Measurements from ENCODE around the gene VGLL4. TPM values are rescaled to one million over a fixed set of nuclear protein-coding genes. Genes with fewer than 3 reads are reported as not detected.
"Not testable (repeated sequence)": the region's sequence is repeated elsewhere in the genome, so short reads cannot be mapped to it uniquely, and the experiment has no call there.

The VGLL4 gene
- total RNA-seq, 1 experiment from 2014 or later, result 26.9 TPM

DNA sequence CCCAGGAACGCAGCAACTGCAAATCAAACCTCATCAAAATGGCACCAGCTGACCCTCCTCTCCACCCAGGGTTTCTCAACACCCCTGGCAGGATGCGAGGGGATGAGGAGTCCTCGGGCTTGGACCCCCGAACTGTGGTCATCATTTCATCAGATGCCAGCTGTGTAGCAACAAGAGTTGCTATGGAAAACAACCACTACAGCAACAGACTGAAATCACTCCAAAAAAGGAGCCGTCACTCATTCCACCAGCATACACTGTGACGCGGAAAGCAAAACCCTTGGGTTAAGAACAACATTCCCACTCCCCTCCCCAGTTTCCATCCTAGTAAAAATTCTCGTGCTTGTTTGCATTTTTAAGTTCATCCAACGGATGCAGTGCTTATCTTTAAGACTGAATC is 40.1 kb downstream of the VGLL4 start:
- Histone ChIP-seq H3K36me3 (peaks cover 27% of the 10 kb centered on the region), H3K27ac (peak overlapping the region; percentile 86), H3K9me3 (replicated peaks) (no peaks in the 10 kb centered on the region), H3K27me3 (replicated peaks) (no peaks in the 10 kb centered on the region), H3K4me3 (no peak overlapping the region), H3K4me1 (replicated peaks) (peaks cover 66% of the 10 kb centered on the region)
- DNase-seq (ENCODE audit: low read depth in 1 of 2, low spot score in 2 of 2), result peak in 1 of 2 experiments; percentile 31

DNA sequence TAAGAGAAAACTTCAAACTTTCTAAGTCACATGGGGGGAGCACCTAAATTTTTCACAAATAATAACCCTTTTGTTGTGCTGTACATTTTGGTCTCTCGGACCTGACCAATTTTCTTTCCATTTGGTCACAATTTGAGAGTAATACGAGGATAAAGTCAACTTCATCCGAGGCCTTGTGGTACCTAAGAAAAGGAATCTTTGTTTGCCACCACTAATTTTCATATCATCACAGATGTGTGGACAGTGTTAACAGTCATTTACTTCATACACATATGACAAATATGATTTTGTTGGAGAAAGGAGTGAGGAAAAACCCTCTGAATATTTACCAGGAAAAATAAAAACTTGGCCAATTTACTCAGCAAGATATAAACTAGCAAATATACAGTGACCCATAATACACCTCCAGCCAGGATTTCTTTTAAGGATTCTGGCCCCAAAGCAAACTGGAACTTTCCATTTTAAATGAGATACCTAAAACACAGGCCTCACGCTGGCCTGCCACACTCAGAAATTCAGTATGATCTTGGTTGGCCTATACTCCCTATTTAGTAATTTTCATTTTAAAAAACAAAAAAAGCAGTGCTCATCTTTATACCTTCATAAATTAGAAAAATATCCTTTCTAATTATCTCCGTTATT is 40.7 kb downstream of the VGLL4 start:
- Histone ChIP-seq H3K4me3 (no peak overlapping the region), H3K4me1 (replicated peaks) (peaks cover 60% of the 10 kb centered on the region)

DNA sequence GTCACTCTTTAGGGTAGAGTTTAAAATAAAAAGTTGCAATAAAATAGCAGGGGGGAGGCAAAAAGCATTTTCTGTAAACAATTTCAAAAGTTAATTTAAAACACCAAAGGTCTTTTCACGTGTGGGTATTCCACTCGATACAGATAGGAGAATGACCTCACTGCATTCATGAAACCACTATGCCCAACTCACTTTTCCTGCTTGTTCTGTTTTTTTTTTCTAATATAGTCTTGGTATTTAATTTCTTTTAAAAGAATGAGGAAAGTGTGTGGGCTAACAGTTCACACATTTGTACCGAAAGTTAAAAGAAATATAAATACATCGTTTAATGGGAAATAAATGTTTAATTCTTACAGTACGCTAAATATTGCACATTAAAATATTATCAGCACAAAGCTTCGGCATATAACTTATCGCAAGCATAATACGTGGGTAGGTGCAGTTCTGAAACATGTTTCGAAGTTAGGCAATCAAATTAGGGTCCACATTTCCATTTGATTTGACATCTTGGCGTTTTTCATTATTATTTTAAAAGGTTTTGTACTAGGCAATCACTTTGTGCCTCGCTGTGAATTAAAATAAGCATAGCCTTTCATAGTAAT is 41.4 kb downstream of the VGLL4 start:
- H3K36me3 ChIP-seq, result peaks cover 27% of the 10 kb centered on the region
- DNase-seq (ENCODE audit: low read depth in 1 of 2, low spot score in 2 of 2), result no peak
- H3K9me3 ChIP-seq (replicated peaks), result no peaks in the 10 kb centered on the region
- peak overlapping the region; percentile 86 for H3K27ac ChIP-seq
- no peak overlapping the region for H3K4me3 ChIP-seq
- peaks cover 53% of the 10 kb centered on the region for H3K4me1 ChIP-seq (replicated peaks)
- H3K27me3 ChIP-seq (replicated peaks), result no peaks in the 10 kb centered on the region

More for the DNA sequence above, 40.7 kb downstream of the VGLL4 start:
- no peaks in the 10 kb centered on the region for H3K9me3 ChIP-seq (replicated peaks)
- peak overlapping the region; percentile 86 for H3K27ac ChIP-seq
- peaks cover 27% of the 10 kb centered on the region for H3K36me3 ChIP-seq
- H3K27me3 ChIP-seq (replicated peaks), result no peaks in the 10 kb centered on the region
- DNase-seq (ENCODE audit: low read depth in 1 of 2, low spot score in 2 of 2), result no peak

DNA sequence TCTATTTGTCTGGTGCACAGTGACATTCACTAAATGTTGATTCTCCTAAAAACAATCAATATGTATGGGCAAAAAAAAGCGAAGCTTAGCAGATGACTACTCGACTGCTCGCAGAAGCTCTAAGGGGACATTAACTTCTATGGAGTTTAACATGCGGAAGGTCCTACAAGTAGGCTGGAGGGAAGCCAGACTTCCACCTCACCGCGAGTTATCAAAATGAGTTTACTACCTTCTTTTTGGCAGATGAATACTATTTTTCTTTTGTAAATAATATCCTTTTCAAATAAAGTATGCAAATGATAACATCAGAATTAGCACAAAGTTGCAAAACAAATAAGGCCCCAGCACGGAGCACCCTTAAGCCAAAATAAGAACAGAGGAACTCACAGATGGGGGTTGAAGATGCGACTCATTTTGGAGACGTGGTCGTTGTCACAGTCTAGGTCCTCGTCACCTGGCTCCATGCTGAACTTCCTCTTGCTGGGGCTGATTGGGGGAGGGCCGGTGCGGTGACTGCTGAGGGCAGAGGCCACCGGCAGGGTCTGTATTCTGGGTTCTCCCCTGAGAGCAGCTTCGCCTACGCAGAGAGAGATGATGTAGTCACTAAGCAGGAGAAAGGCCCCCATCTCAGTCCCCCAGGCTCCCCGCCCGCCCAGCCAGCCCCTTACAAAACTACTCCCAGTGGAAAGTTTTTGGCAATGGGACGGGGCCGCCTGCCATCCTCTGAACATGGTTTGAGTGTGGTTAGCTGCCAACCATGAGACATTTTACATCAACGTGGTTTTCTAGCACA is 42.1 kb downstream of the VGLL4 start:
- H3K4me1 ChIP-seq (replicated peaks), result peaks cover 50% of the 10 kb centered on the region
- DNase-seq (ENCODE audit: low read depth in 1 of 2, low spot score in 2 of 2), result no peak
- H3K9me3 ChIP-seq (replicated peaks), result no peaks in the 10 kb centered on the region
- no peaks in the 10 kb centered on the region for H3K27me3 ChIP-seq (replicated peaks)
- H3K36me3 ChIP-seq, result peaks cover 23% of the 10 kb centered on the region
- peak overlapping the region; percentile 63 for H3K27ac ChIP-seq
- no peak overlapping the region for H3K4me3 ChIP-seq

DNA sequence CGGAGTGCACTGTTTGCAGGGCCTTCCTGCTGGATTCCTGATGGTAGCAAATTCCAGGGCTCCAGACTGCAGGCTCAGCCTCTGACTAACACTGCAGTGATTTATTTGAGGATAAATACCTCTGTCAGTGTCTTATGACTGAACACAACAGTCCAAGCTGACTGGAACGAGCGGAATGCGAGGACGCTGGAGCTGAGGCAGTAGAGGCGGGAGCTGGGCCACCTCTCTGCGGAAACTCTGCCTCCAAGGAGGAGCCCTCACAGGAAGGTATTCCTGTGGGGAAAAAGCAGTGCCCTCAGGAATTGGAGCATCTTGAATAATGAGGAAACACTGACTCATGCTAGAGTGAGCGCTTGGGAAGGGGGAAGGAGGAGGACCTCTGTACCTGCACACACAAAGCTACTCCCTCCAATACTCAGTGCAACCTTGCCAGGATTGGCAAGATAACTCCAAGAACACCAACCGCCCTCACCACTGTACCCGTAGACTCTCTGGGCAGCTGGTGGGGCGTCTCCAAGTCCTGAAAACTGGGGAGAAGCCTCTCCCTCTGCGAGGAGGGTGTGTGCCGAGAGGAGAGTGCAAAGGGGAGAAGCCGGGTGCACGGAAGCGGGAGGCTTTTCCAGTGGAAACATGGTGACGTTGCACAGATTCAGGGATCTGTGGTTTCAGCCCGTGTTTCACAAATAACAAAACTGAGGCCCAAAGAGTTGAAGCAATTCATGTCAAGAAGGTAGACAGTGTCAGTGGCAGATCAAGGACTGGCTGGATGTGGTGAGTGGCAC is 43.0 kb downstream of the VGLL4 start:
- peaks cover 50% of the 10 kb centered on the region for H3K4me1 ChIP-seq (replicated peaks)
- no peak overlapping the region for H3K4me3 ChIP-seq
- peak overlapping the region; percentile 72 for H3K27ac ChIP-seq
- no peaks in the 10 kb centered on the region for H3K27me3 ChIP-seq (replicated peaks)
- peaks cover 18% of the 10 kb centered on the region for H3K36me3 ChIP-seq
- DNase-seq (ENCODE audit: low read depth in 1 of 2, low spot score in 2 of 2), result peak; percentile 93 to 96
- no peaks in the 10 kb centered on the region for H3K9me3 ChIP-seq (replicated peaks)

DNA sequence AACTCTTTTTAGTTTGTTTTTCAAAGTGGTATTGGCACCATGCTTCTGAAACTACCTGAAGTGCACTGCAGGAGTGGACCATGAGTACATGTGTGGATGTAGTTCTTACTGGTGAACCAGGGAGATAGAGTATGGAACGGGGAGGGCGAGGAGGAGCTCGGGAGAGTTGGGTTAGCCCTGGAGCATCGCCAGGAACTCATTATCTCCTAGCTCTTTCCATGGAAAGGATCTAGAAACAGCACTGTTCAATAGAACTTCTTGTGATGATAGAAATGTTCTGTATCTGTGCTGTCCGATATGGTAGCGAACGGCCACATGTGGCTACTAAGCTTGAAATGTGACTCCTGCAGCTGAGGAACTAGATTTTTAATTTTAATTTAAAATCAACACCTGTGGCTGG is 47.3 kb downstream of the VGLL4 start:
- Histone ChIP-seq H3K36me3 (peaks cover 14% of the 10 kb centered on the region), H3K9me3 (replicated peaks) (no peaks in the 10 kb centered on the region), H3K27ac (no peak overlapping the region), H3K4me3 (no peak overlapping the region), H3K27me3 (replicated peaks) (no peaks in the 10 kb centered on the region), H3K4me1 (replicated peaks) (peaks cover 41% of the 10 kb centered on the region)
- DNase-seq (ENCODE audit: low read depth in 1 of 2, low spot score in 2 of 2), result no peak

DNA sequence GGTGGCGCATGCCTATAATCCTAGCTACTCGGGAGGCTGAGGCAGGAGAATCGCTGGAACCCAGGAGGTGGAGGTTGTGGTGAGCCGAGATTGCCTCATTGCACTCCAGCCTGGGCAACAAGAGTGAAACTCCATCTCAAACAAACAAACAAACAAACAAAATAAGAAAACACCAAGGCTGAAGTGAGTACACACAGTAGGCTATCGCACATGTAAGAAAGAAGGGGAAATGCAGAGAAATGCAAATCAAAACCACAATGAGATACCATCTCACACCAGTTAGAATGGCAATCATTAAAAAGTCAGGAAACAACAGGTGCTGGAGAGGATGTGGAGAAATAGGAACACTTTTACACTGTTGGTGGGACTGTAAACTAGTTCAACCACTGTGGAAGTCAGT is 48.7 kb downstream of the VGLL4 start:
- Histone ChIP-seq H3K36me3 (peaks cover 14% of the 10 kb centered on the region), H3K4me1 (replicated peaks) (peaks cover 43% of the 10 kb centered on the region)
- H3K27me3 ChIP-seq (replicated peaks); DNase-seq (ENCODE audit: low read depth in 1 of 2, low spot score in 2 of 2); H3K27ac ChIP-seq; H3K4me3 ChIP-seq; H3K9me3 ChIP-seq (replicated peaks): not testable (repeated sequence)

DNA sequence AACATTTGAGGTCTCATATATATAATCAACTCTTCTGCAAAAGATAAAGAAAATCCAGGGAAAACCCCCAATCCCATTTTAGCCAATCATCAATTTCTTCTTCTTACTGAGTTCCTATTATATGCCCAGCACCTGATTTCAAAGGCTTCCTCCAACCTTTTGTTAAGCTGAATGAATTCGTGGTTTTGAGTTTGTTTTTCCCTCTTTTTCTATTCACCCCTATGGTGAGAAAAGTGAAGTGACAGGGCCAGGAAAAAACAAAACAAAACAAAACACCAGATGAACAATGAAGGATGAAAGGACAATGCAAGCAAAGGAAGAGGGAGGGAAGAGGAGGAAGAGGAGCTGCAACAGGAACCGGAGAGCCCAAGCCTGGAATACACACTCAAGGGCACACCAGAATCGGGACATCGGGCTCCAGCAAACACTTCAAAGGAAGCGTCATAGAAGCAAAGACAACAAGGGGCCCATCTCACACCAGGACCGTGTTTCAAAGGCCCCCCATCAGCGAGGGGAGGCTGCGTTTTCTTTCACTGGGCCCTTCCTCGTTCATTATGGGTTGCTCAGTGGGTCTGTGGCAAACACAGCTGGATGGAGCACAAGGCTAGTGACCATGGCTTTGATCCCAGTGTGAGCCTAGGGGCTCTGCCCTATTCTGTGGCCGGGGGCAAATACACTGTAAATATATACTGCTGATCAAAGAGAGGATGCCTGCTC is 50.2 kb downstream of the VGLL4 start:
- DNase-seq (ENCODE audit: low read depth in 1 of 2, low spot score in 2 of 2), result no peak
- peaks cover 18% of the 10 kb centered on the region for H3K36me3 ChIP-seq
- H3K27ac ChIP-seq, result no peak overlapping the region
- no peaks in the 10 kb centered on the region for H3K27me3 ChIP-seq (replicated peaks)
- peaks cover 38% of the 10 kb centered on the region for H3K4me1 ChIP-seq (replicated peaks)
- no peak overlapping the region for H3K4me3 ChIP-seq
- no peaks in the 10 kb centered on the region for H3K9me3 ChIP-seq (replicated peaks)

DNA sequence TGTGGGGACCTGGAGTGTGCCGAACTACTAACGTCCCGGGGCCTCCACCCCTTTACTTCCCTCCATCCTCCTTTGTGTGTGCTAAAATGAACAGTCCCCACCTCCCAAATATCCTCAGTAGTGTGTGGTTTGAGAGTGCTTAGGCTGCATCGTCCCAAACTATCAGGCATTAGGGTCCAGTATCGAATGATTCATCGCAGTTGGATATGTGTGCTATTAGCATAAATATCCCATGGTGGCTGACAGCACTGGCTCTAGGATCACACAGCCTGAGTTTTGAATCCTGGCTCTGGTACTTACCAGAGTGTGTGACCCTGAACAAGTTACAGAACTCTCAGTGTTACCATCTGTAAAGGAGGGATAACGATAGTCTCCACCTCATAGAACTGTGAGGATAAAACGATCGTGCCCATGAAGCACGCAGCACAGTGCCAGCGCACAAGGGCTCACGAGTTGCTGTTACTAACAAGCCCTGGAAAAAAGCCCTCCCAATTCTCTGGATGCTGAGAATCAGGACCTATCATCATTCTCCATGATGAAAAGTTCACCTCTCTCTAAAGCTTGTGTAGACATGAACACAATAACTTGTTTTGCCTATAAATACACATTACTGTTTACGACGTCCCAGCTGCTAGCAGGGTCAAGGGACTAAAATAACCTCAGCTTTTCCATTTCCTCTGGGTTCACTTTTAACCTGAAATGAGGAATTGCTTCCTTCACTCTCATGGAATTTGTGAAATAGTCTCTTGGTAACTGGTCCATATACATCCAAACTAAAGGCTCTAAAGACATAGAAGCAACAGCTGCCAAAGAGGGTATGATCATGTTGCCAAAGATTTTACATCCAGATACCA is 51.0 kb downstream of the VGLL4 start:
- Histone ChIP-seq H3K9me3 (replicated peaks) (no peaks in the 10 kb centered on the region), H3K27me3 (replicated peaks) (no peaks in the 10 kb centered on the region), H3K36me3 (peaks cover 18% of the 10 kb centered on the region), H3K4me3 (no peak overlapping the region), H3K4me1 (replicated peaks) (peaks cover 38% of the 10 kb centered on the region), H3K27ac (peak overlapping the region; percentile 57)
- DNase-seq (ENCODE audit: low read depth in 1 of 2, low spot score in 2 of 2), result no peak

DNA sequence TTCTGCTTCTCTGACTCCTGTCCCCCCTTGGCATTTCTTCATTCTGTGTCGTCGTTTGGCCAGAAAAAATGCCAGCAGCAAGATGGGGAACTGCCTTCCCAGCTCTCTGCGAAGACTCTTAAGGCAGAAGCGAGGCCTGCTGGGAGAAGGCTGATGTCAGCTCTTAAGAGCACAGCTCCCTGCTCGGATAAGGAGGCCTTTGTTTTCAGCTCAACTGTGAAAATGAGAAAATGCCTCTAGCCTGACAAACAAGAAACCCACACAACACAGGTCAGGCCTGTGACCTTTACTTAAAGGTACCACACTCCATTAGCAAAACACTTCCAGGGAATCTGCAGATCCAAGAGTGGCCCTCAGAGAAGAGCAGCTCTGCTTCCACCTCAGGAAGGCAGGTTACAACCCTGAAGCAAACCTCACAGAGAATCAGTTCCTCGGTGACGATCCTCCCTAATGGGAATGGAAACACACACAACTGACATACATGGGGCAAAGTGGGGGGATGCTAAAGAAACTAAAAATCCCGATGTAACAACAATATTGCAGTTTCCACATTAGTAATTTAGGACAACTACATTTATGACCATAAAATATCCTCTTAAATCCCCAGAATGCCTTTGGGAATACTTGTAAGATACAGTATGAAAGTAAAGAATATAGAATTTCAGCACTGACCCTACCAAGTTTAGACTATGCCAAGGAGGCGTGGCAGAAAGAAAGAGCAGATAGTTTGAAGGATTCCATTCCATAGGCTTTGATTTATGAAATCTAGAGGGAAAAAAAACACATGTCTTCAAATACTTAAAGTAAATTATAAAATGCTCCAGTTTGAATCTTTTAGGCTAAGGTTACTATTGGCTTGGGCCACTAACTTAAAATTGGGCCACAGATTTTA is 52.1 kb downstream of the VGLL4 start:
- H3K4me3 ChIP-seq, result no peak overlapping the region
- H3K4me1 ChIP-seq (replicated peaks), result peaks cover 38% of the 10 kb centered on the region

DNA sequence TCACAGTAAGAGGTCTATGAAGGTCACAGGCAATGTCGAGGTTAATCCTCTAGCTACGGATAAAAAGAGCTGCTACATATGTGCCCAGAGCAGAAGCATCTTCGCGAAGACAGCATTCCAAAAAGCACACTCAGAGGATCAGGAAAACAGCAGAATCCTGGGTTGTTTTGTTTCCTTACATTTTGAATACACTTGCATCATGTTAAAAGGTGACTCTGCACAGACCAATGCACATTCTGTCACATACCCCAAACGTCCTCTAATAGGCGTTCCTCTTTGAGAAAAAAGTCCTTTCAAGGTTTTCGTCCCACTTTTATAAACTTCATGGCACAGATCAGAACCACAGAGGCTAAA is 52.7 kb downstream of the VGLL4 start:
- DNase-seq (ENCODE audit: low read depth in 1 of 2, low spot score in 2 of 2), result no peak
- Histone ChIP-seq H3K27ac (peak overlapping the region; percentile 57), H3K4me1 (replicated peaks) (peaks cover 38% of the 10 kb centered on the region), H3K27me3 (replicated peaks) (no peaks in the 10 kb centered on the region), H3K4me3 (no peak overlapping the region), H3K36me3 (peaks cover 23% of the 10 kb centered on the region), H3K9me3 (replicated peaks) (no peaks in the 10 kb centered on the region)

More for the DNA sequence above, 52.1 kb downstream of the VGLL4 start:
- DNase-seq (ENCODE audit: low read depth in 1 of 2, low spot score in 2 of 2), result peak; percentile 62 to 71
- Histone ChIP-seq H3K27me3 (replicated peaks) (no peaks in the 10 kb centered on the region), H3K27ac (peak overlapping the region; percentile 57), H3K36me3 (peaks cover 23% of the 10 kb centered on the region), H3K9me3 (replicated peaks) (no peaks in the 10 kb centered on the region)

DNA sequence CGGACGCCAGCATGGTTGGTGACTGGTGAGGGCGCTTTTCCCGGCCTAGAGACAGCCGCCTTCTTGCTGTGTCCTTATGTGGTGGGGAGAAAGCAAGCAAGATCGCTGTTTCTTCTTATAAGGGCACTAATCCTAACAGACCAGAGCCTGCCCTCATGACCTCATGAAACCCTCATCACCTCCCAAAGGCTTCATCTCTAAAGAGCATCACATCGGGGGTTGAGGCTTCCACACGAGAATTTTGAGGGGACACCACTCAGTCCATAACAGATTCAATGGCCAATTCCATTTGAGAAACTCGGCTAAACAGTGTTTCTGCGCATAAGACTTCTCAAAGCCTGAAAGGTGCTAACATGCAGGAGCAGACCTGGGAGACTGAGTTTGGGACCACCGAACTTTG is 54.0 kb downstream of the VGLL4 start:
- no peak overlapping the region for H3K27ac ChIP-seq
- no peak for DNase-seq (ENCODE audit: low read depth in 1 of 2, low spot score in 2 of 2)
- no peaks in the 10 kb centered on the region for H3K9me3 ChIP-seq (replicated peaks)

More for the DNA sequence above, 54.0 kb downstream of the VGLL4 start:
- H3K4me1 ChIP-seq (replicated peaks), result peaks cover 38% of the 10 kb centered on the region
- H3K27me3 ChIP-seq (replicated peaks), result no peaks in the 10 kb centered on the region
- no peak overlapping the region for H3K4me3 ChIP-seq
- H3K36me3 ChIP-seq, result peaks cover 23% of the 10 kb centered on the region

All from SJSA1 (cell line).